IPS-18c (cell line): Measurements from ENCODE around the gene PORCN.
"Not testable (repeated sequence)": the region's sequence is repeated elsewhere in the genome, so short reads cannot be mapped to it uniquely, and the experiment has no call there.

Source experiments
- H3K4me3 ChIP-seq: 2 replicates; pipeline ENCODE4 v1.7.0; 2013; ENCODE audit warnings: low read depth, mild to moderate bottlenecking, low read length, moderate library complexity; ENCODE audit not compliant: insufficient read depth
- H3K9me3 ChIP-seq: one replicate; pipeline ENCODE4 v1.6.1; 2013; ENCODE audit warnings: mild to moderate bottlenecking, low read length, moderate library complexity; ENCODE audit not compliant: control insufficient read depth, insufficient read depth

PORCN gene

GRCh38 chrX:48555731-48556325 lies 47.0 kb downstream of the PORCN start:
- not testable (repeated sequence) for H3K4me3 ChIP-seq

DNA sequence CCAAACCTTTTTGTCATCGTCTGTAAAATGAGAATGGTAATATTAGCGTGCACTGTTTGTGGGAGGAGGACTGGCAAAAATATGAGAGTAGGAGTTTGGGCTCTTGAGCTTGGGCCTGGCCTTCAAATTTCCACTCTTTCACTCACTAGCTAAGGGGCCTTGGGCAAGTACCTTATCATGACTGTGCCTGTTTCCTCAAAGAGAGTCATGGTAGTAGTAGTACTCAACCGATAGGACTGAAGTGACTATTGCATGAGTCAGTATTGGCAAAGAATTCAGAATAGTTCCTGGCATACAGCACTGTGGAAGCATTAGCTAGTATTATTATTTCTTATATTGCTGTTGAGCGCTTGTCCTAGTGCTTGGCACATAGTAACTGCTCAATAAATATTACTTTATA lies 49.5 kb downstream of the PORCN start:
- Histone ChIP-seq H3K9me3 (peaks cover 13% of the 10 kb centered on the region), H3K4me3 (no peak overlapping the region)

More at GRCh38 chrX:48555731-48556325, 47.0 kb downstream of the PORCN start:
- H3K9me3 ChIP-seq, result not testable (repeated sequence)

DNA sequence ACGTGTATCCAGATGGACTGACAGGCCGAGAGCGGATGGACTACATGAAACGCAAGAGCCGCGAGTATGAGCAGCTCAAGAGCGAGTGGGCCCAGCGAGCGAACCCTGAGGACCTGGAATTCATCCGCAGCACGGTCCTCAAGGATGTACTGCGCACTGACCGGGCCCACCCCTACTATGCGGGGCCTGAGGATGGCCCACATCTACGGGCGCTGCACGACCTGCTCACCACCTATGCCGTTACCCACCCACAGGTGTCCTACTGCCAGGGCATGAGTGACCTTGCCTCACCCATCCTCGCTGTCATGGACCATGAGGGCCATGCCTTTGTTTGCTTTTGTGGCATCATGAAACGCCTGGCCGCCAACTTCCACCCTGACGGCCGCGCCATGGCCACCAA lies 50.8 kb downstream of the PORCN start:
- Histone ChIP-seq H3K9me3 (peaks cover 13% of the 10 kb centered on the region), H3K4me3 (no peak overlapping the region)

DNA sequence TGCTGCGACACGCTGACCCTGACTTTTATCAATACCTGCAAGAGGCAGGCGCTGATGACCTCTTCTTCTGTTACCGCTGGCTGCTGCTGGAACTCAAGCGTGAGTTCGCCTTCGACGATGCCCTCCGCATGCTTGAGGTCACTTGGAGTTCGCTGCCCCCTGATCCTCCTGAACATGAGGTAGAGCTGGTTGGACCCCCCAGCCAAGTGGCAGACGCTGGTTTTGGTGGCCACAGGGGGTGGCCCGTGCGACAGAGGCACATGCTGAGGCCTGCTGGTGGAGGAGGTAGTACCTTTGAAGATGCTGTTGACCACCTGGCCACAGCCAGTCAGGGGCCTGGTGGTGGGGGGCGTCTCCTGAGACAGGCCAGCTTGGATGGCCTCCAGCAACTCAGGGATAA lies 51.3 kb downstream of the PORCN start:
- Histone ChIP-seq H3K4me3 (no peak overlapping the region), H3K9me3 (peaks cover 13% of the 10 kb centered on the region)

GRCh38 chrX:48560681-48561080 lies 51.9 kb downstream of the PORCN start:
- H3K9me3 ChIP-seq, result peaks cover 12% of the 10 kb centered on the region
- no peak overlapping the region for H3K4me3 ChIP-seq

DNA sequence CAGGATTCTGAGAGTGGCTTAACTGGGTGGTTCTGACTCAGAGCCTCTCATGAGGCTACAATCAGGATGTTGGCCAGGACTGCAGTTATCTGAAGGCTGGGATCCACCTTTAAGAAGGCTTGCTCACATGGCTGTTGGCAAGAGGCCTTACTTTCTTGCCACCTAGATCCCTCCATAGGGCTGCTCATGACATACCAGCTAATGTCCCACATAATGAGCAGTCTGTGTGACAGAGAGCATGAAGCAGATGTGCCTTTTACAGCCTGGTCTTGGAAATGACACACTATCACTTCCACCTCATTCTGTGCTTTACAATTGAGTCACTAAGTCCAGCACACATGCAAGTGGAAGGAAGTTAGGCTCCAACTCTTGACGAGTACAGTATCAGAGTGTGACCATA lies 61.2 kb downstream of the PORCN start:
- Histone ChIP-seq H3K9me3 (peaks cover 5% of the 10 kb centered on the region), H3K4me3 (no peak overlapping the region)
